ENCODE results near the gene GPER1. TPM values are rescaled to one million over a fixed set of nuclear protein-coding genes. Genes with fewer than 3 reads are reported as not detected.
A peak's percentile ranks its signal among the peaks of the same experiment; 100 is the strongest.

Gene GPER1
- total and polyA plus RNA-seq, 8 donors, result 5.1 to 11.6 (median 6.2) TPM

DNA sequence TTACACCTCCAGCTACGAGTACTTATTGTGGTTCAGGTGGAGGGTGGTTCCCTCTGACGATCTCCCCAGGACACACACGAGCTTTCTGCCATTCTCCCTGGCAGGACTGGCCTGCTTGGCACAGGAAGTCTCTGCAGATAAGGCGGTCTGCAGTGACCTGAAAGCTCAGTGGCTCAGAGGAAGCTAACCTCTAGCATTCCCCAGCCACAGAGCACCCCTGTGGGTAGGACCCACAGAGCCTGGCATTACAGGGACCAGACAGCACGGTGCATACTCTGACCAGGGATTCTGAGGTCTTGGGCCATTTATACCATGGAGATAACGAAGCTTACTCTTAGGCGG is 45.5 kb upstream of the GPER1 start:
- intact Hi-C loops (cut with DNase I), result no loop called here
- peaks cover 0 to 17% of the 10 kb centered on the region in 2 donors for H3K27me3 ChIP-seq

DNA sequence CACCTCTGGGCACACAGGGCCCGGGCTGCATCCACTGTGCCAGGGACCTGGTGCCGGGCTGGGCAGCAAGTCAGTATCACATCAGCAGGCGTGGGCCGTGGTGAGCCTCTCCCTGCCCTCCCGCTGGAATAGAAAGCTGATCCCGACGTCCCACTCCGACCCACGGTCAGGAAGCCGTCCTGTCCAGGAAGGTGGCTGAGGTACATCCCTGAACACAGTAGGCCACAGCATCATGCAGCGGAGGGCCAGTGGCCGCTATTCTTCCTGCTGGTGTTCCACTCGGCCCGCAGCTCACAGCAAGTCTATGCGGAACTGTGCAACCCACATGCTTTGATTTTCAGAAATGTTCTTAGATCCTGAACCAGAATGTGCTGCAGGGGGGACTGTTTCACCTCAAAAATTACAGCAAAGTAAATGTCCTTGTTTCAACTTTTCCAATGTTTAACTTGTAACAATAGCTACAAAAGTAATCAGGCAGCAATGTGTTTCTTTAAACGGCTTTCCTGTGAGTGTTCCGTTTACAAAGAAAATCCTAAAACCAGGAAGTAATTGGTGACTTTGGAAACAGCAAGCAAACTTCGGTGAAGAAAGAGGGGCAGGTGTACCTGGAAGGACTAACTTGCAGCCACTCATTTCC is 44.2 kb upstream of the GPER1 start:
- H3K27me3 ChIP-seq, result peaks cover 0 to 17% of the 10 kb centered on the region in 2 donors
- TF ChIP-seq, protein P1, sequence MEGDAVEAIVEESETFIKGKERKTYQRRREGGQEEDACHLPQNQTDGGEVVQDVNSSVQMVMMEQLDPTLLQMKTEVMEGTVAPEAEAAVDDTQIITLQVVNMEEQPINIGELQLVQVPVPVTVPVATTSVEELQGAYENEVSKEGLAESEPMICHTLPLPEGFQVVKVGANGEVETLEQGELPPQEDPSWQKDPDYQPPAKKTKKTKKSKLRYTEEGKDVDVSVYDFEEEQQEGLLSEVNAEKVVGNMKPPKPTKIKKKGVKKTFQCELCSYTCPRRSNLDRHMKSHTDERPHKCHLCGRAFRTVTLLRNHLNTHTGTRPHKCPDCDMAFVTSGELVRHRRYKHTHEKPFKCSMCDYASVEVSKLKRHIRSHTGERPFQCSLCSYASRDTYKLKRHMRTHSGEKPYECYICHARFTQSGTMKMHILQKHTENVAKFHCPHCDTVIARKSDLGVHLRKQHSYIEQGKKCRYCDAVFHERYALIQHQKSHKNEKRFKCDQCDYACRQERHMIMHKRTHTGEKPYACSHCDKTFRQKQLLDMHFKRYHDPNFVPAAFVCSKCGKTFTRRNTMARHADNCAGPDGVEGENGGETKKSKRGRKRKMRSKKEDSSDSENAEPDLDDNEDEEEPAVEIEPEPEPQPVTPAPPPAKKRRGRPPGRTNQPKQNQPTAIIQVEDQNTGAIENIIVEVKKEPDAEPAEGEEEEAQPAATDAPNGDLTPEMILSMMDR (IDR thresholded peaks at IDR 0.05), result no peak
- no peaks in the 10 kb centered on the region for H3K9me3 ChIP-seq
- H3K4me1 ChIP-seq, result peaks cover 20 to 72% of the 10 kb centered on the region in 2 donors
- peak in 1 of 4 donors; percentile 78 for DNase-seq
- H3K36me3 ChIP-seq, result no peaks in the 10 kb centered on the region
- peak overlapping the region; percentile 80 to 87 for H3K27ac ChIP-seq
- peak overlapping the region; percentile 14 to 58 for H3K4me3 ChIP-seq
- intact Hi-C loops (cut with DNase I), result no loop called here
- peak; percentile 12 for ATAC-seq

More for the DNA sequence above, 45.5 kb upstream of the GPER1 start:
- no peak for DNase-seq
- Histone ChIP-seq H3K4me1 (peaks cover 20 to 61% of the 10 kb centered on the region in 2 donors), H3K9me3 (no peaks in the 10 kb centered on the region), H3K27ac (no peak overlapping the region), H3K36me3 (no peaks in the 10 kb centered on the region), H3K4me3 (no peak overlapping the region)
- TF ChIP-seq, protein P1 (IDR thresholded peaks at IDR 0.05), result no peak
- ATAC-seq, result no peak

DNA sequence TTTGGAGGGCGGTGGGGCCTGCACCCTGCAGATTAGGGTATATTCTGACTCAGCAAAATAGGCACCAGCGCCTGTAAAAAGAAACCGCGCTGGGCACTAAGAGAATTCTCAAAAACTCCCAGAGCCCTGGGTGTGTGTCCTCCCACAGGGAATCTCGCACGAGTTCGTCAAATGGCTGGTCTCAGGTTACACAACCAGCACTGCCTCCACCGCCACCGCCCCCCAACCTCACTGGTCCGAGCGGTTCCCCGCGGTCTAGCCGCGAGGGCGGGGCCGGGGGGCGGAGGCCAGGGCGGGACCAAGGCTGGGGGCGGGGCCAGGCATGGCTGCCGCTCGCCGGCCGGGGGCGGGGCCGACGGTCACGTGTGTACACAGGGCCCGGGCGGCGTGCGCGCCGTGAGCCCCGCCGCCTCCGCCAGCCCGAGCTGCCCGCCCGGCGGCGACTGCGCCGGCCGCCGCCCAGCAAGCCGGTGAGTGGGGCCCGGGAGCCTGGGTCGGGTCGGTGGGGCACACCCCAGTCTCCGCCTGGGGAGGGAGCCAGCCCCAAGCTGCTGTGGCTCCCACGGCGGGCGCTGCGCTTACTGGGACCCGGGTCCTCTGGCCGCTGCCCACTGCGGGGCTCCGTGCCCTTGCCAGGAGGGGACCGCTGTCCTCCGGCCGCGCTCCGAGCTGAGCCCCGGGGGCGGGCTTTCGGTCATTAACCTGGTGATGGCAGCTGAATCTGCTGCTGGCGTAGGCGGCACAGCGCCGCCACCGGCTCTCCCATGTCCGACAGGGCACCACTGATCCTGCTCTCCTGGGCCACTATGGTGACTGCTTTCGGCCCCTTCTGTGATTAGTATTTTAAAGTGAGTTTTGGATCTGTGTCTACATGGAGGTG is 43.5 kb upstream of the GPER1 start, which contains the start of gene GPR146:
TSS of gene GPR146 (plus strand) at position 358 of the 880 bp plus-strand sequence. CDS start 12,970 bp downstream, outside the sequence.
- intact Hi-C loops (cut with DNase I), result no loop called here
- Histone ChIP-seq H3K27me3 (peaks cover 0 to 17% of the 10 kb centered on the region in 2 donors), H3K36me3 (no peaks in the 10 kb centered on the region), H3K4me3 (peak within 1 kb of the TSS; percentile 58 to 78), H3K9me3 (no peaks in the 10 kb centered on the region), H3K4me1 (peaks cover 20 to 79% of the 10 kb centered on the region in 2 donors), H3K27ac (peak within 1 kb of the TSS; percentile 80 to 87)
- TF ChIP-seq, protein P1 (IDR thresholded peaks at IDR 0.05), result peak; percentile 36 to 41
- peak; percentile 89 to 99 (median 97) for DNase-seq
- ATAC-seq, result peak; percentile 97

DNA sequence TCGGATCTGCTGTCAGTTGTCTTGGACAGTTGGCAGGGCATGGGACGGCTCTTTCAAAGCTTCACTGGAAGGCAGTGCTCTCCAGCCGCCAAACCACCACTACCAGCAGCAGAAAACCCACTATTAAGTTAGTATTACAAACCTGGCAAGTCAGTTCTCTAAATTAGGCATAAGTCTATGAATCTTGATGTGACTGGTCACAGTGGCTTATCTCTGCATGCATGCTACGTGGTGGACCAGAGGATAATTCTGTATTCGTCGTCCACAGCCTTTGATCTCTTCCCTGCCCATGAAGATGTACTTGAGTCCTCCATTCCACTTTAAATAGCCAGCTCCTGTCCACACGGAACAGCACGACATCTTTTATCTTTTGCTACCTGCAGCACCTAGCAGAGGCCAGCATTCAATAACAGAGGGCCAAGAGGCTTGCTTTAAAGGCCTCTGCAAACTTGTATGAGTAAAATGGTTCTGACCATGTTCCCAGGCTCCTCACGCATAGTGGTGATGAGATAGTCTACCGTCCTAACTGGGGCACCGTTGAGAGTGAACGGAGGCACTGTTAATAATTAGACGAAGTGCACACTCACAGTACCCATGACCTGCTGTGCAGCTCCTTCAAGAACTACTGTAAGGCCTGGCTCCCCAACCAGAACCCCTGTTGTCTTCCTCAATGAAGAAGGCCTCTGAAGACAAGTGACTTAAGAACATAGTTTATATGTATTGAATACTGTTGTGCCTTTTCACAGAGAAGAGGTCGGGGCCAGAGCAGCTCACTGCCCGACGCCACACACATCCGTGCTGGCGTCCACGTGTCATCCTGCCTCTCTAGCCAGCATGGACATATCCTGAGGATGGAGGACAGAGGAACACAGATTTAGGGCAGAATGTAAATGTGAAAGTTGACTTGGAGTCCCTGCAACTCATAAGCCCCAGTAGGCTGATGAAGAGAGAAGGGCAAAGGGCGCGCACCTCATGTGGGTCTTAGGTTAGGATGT is 42.5 kb upstream of the GPER1 start:
- Histone ChIP-seq H3K9me3 (no peaks in the 10 kb centered on the region), H3K4me3 (peak overlapping the region; percentile 58 to 78), H3K27ac (peak overlapping the region in 1 of 2 donors; percentile 80), H3K4me1 (peaks cover 20 to 80% of the 10 kb centered on the region in 2 donors), H3K36me3 (no peaks in the 10 kb centered on the region), H3K27me3 (peaks cover 0 to 17% of the 10 kb centered on the region in 2 donors)
- intact Hi-C loops (cut with DNase I), result no loop called here
- DNase-seq, result peak in 1 of 4 donors; percentile 15
- no peak for ATAC-seq
- TF ChIP-seq, protein P1 (IDR thresholded peaks at IDR 0.05), result no peak

Data from left lung (tissue), 10 donors.